Activated CD8-positive, alpha-beta memory T cell treated with anti-CD3 and anti-CD28 coated beads, Interleukin-2, amount 50 U/mL, for 1 hour (primary cell): ENCODE results near the gene CUL4A.
"Not testable (repeated sequence)": the region's sequence is repeated elsewhere in the genome, so short reads cannot be mapped to it uniquely, and the experiment has no call there.

ENCODE experiments used
- DNase-seq: peaks from one replicate; pipeline ENCODE4 v3.0.0-alpha.2; 2020; ENCODE audit errors: extremely low read depth

Gene CUL4A

GRCh38 chr13:113209336-113209758 lies at the start of gene CUL4A:
Gene CUL4A, plus strand, starts transcription at chr13:113209613. Its CDS starts 15 bp downstream, at chr13:113209628.
- DNase-seq = peak; percentile 40

GRCh38 chr13:113159701-113160100 lies 49.7 kb upstream of the CUL4A start:
- no peak for DNase-seq

GRCh38 chr13:113160983-113161382 lies 48.4 kb upstream of the CUL4A start:
- DNase-seq = no peak

GRCh38 chr13:113161433-113161832 lies 48.0 kb upstream of the CUL4A start:
- DNase-seq = no peak

- not testable (repeated sequence) for DNase-seq
Measured at GRCh38 chr13:113161975-113162374, 47.4 kb upstream of the CUL4A start.

- no peak for DNase-seq
Measured at GRCh38 chr13:113162783-113163685, 46.4 kb upstream of the CUL4A start.

- no peak for DNase-seq
Measured at GRCh38 chr13:113164492-113164891, 44.9 kb upstream of the CUL4A start.

- no peak for DNase-seq
Measured at GRCh38 chr13:113166266-113166665, 43.1 kb upstream of the CUL4A start.

- DNase-seq = no peak
Measured at GRCh38 chr13:113166681-113167080, 42.7 kb upstream of the CUL4A start.

- DNase-seq = no peak
Measured at GRCh38 chr13:113167155-113167554, 42.3 kb upstream of the CUL4A start.

- no peak for DNase-seq
Measured at GRCh38 chr13:113167575-113167974, 41.8 kb upstream of the CUL4A start.

- DNase-seq = no peak
Measured at GRCh38 chr13:113168211-113168610, 41.2 kb upstream of the CUL4A start.

GRCh38 chr13:113169277-113170272 lies 39.8 kb upstream of the CUL4A start:
- no peak for DNase-seq

GRCh38 chr13:113170511-113170910 lies 38.9 kb upstream of the CUL4A start:
- DNase-seq = no peak

- no peak for DNase-seq
Measured at GRCh38 chr13:113171250-113172125, 37.9 kb upstream of the CUL4A start.

- no peak for DNase-seq
Measured at GRCh38 chr13:113172419-113172926, 36.9 kb upstream of the CUL4A start.

- peak; percentile 42 for DNase-seq
Measured at GRCh38 chr13:113176280-113176679, 33.1 kb upstream of the CUL4A start.

GRCh38 chr13:113176822-113177221 lies 32.6 kb upstream of the CUL4A start:
- no peak for DNase-seq

- DNase-seq = no peak
Measured at GRCh38 chr13:113178070-113178895, 31.1 kb upstream of the CUL4A start.

GRCh38 chr13:113178896-113179167 lies 30.6 kb upstream of the CUL4A start:
- DNase-seq = no peak
